ENCODE measurements around the gene RAC2.

RAC2 gene

GRCh38 chr22:37275134-37275533 is 31.1 kb upstream of the RAC2 start:
- no peak for FAIRE-seq

- no peak for FAIRE-seq
These were observed 30.4 kb upstream of the RAC2 start for GRCh38 chr22:37274380-37274862.

GRCh38 chr22:37273846-37274225 is 29.8 kb upstream of the RAC2 start:
- FAIRE-seq: no peak

GRCh38 chr22:37273126-37273845 is 29.2 kb upstream of the RAC2 start:
- no peak for FAIRE-seq

- no peak for FAIRE-seq
These were observed 27.0 kb upstream of the RAC2 start for GRCh38 chr22:37270928-37271650.

GRCh38 chr22:37269936-37270678 is 26.0 kb upstream of the RAC2 start:
- FAIRE-seq: no peak

GRCh38 chr22:37267661-37268413 is 23.8 kb upstream of the RAC2 start:
- FAIRE-seq: no peak

- FAIRE-seq: no peak
These were observed 23.1 kb upstream of the RAC2 start for GRCh38 chr22:37267135-37267587.

- FAIRE-seq: no peak
These were observed 22.6 kb upstream of the RAC2 start for GRCh38 chr22:37266581-37267134.

GRCh38 chr22:37263966-37264887 is 20.2 kb upstream of the RAC2 start:
- FAIRE-seq: no peak

- no peak for FAIRE-seq
These were observed 18.3 kb upstream of the RAC2 start for GRCh38 chr22:37262346-37262745.

- peak; percentile 45 for FAIRE-seq
These were observed 16.9 kb upstream of the RAC2 start for GRCh38 chr22:37260901-37261336.

GRCh38 chr22:37260155-37260795 is 16.2 kb upstream of the RAC2 start:
- no peak for FAIRE-seq

GRCh38 chr22:37259540-37260029 is 15.5 kb upstream of the RAC2 start:
- FAIRE-seq: no peak

- FAIRE-seq: no peak
These were observed 14.8 kb upstream of the RAC2 start for GRCh38 chr22:37258753-37259401.

- FAIRE-seq: no peak
These were observed 14.1 kb upstream of the RAC2 start for GRCh38 chr22:37258005-37258752.

- FAIRE-seq: no peak
These were observed 12.1 kb upstream of the RAC2 start for GRCh38 chr22:37256075-37256726.

- no peak for FAIRE-seq
These were observed 11.5 kb upstream of the RAC2 start for GRCh38 chr22:37255558-37256006.

- FAIRE-seq: no peak
These were observed 10.8 kb upstream of the RAC2 start for GRCh38 chr22:37254867-37255233.
